PC-9 (cell line): Measurements from ENCODE around the gene SH3PXD2A. TPM values are rescaled to one million over a fixed set of nuclear protein-coding genes. Genes with fewer than 3 reads are reported as not detected.

Experiments
- BruUV-seq: library from RNA; stranded (reverse); fragments of 400-500 nt; replicated peaks from 2 replicates; lab custom pipeline; 2021; lab: Mats Ljungman, UMichigan
- CTCF ChIA-PET: fragments of 300-600 bp; sonication (Branson Sonifier 250); formaldehyde crosslinking; loops from one replicate; lab custom pipeline; 2022; ENCODE audit warnings: antibody characterized with exemption; lab: Charles Lee
- POLR2A ChIA-PET: fragments of 300-600 bp; sonication (Branson Sonifier 250); formaldehyde crosslinking; loops from one replicate; lab custom pipeline; 2022; ENCODE audit warnings: antibody characterized with exemption; ENCODE audit not compliant: unreplicated experiment; lab: Charles Lee
- DNase-seq, 2 experiments: peaks; one replicate each; pipeline versions ENCODE4 v3.0.0 to v3.0.0-alpha.2; 2015 to 2022; ENCODE audit warnings: mixed read lengths in 1 of 2
- H2AFZ ChIP-seq: fragments of 200-600 bp; sonication (generic); 2 replicates; pipeline ENCODE4 v1.8.1; 2017; ENCODE audit warnings: antibody characterized with exemption
- H3F3A ChIP-seq: fragments of 200-600 bp; sonication (generic); 2 replicates; pipeline ENCODE4 v1.8.1; 2017; ENCODE audit warnings: antibody characterized with exemption, mild to moderate bottlenecking, low read depth; ENCODE audit not compliant: insufficient read depth
- H3K27ac ChIP-seq: fragments of 200-600 bp; sonication (generic); 2 replicates; pipeline ENCODE4 v1.6.1; 2016; ENCODE audit warnings: mixed run types
- H3K27me3 ChIP-seq: fragments of 200-600 bp; sonication (generic); 2 replicates; pipeline ENCODE4 v1.6.1; 2016; ENCODE audit warnings: low read depth, mixed run types; ENCODE audit not compliant: insufficient read depth
- H3K36me3 ChIP-seq: fragments of 200-600 bp; sonication (generic); 2 replicates; pipeline ENCODE4 v1.6.1; 2016; ENCODE audit warnings: low read depth, mixed run types
- H3K4me1 ChIP-seq: fragments of 200-600 bp; sonication (generic); replicated peaks from 2 replicates; pipeline ENCODE4 v1.6.1; 2016; ENCODE audit warnings: mixed run types; ENCODE audit not compliant: insufficient read depth
- H3K4me2 ChIP-seq: fragments of 200-600 bp; sonication (generic); 2 replicates; pipeline ENCODE4 v1.6.1; 2017; ENCODE audit warnings: mixed run types
- H3K4me3 ChIP-seq: fragments of 200-600 bp; sonication (generic); 2 replicates; pipeline ENCODE4 v1.6.1; 2016; ENCODE audit warnings: mixed run types
- H3K79me2 ChIP-seq: fragments of 200-600 bp; sonication (generic); 2 replicates; pipeline ENCODE4 v1.6.1; 2017; ENCODE audit warnings: low read depth, mixed run types
- H3K9me2 ChIP-seq: fragments of 200-600 bp; sonication (generic); 2 replicates; pipeline ENCODE4 v1.8.1; 2017; ENCODE audit warnings: mild to moderate bottlenecking; ENCODE audit not compliant: insufficient read depth
- H3K9me3 ChIP-seq: fragments of 200-600 bp; sonication (generic); 2 replicates; pipeline ENCODE4 v1.8.1; 2016; ENCODE audit warnings: low read depth; ENCODE audit not compliant: insufficient read depth
- H4K20me1 ChIP-seq: fragments of 200-600 bp; sonication (generic); 2 replicates; pipeline ENCODE4 v1.8.1; 2017; ENCODE audit not compliant: insufficient read depth
- EZH2 ChIP-seq: fragments of 200-600 bp; sonication (generic); IDR thresholded peaks from 2 replicates; pipeline ENCODE4 v1.8.0; 2017; ENCODE audit warnings: antibody characterized with exemption, low read depth
- intact Hi-C: fragments of 100-400 bp; cut with micrococcal nuclease; formaldehyde crosslinking; loops from one replicate; pipeline ENCODE4 v1.10.0; 2022; ENCODE audit not compliant: unreplicated experiment
- total RNA-seq: library from RNA; stranded (reverse); gene quantifications from 2 replicates; pipeline ENCODE4 v1.2.3, GENCODE V29; 2021
- TF ChIP-seq, protein P1 (sequence below): fragments of 200-600 bp; sonication (generic); conservative IDR thresholded peaks from 2 replicates; pipeline ENCODE4 v1.6.1; 2017; ENCODE audit warnings: mixed run types, antibody characterized with exemption, mild to moderate bottlenecking, moderate library complexity

The SH3PXD2A gene
- total RNA-seq, 1 experiment from 2014 or later = 12.5 TPM

- H3K27ac ChIP-seq = no peak overlapping the region
- no peak overlapping the region for H3K4me2 ChIP-seq
- no TSS peak for BruUV-seq
- no peaks in the 10 kb centered on the region for H3K9me3 ChIP-seq
- ChIA-PET CTCF (no interaction called here), POLR2A (interaction anchor here (0.5 kb wide), 1 partner anchor 10 kb away, joined by 4 read pairs; no protein-coding TSS in a partner anchor)
- no peak for DNase-seq
- H3K79me2 ChIP-seq = no peaks in the 10 kb centered on the region
- no peaks in the 10 kb centered on the region for H3K4me1 ChIP-seq
- H3F3A ChIP-seq = no peaks in the 10 kb centered on the region
- no peaks in the 10 kb centered on the region for H4K20me1 ChIP-seq
- H3K36me3 ChIP-seq = no peaks in the 10 kb centered on the region
- no peaks in the 10 kb centered on the region for H3K27me3 ChIP-seq
- TF ChIP-seq, protein P1, sequence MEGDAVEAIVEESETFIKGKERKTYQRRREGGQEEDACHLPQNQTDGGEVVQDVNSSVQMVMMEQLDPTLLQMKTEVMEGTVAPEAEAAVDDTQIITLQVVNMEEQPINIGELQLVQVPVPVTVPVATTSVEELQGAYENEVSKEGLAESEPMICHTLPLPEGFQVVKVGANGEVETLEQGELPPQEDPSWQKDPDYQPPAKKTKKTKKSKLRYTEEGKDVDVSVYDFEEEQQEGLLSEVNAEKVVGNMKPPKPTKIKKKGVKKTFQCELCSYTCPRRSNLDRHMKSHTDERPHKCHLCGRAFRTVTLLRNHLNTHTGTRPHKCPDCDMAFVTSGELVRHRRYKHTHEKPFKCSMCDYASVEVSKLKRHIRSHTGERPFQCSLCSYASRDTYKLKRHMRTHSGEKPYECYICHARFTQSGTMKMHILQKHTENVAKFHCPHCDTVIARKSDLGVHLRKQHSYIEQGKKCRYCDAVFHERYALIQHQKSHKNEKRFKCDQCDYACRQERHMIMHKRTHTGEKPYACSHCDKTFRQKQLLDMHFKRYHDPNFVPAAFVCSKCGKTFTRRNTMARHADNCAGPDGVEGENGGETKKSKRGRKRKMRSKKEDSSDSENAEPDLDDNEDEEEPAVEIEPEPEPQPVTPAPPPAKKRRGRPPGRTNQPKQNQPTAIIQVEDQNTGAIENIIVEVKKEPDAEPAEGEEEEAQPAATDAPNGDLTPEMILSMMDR = no peak
- TF ChIP-seq EZH2 = no peak
- intact Hi-C loops = no loop called here
- no peak overlapping the region for H2AFZ ChIP-seq
- H3K9me2 ChIP-seq = no peaks in the 10 kb centered on the region
- no peak overlapping the region for H3K4me3 ChIP-seq
These were observed 253.1 kb downstream of the SH3PXD2A start for GRCh38 chr10:103602028-103602851.

DNA sequence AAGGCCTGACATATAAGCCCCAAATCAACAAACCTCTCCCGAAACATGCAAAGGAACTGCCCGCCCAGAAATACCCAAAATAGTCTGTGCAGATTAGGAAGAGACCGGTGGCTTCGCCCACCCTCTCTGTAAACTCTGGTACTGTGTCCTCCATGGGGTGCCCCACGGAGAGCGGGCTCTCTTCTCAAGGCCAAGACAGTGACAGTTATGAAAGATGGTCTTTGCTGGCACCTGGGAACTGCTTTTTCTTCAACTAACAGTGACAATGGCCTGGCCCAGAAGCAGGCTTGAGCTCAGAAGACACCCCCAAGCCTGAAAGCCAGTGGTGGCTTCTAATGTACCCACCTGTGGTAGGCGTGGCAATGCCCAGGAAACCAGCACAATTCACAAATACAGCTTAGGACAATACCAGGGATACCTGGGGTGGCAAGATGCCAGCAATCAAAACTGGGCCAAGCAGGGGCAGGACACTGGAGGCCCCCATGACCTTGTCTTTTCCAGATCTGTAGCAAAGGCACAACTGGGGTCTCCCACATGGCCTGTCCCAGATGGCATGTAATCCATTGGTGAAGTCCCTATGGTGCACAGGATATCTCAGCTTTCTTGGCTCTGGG, 254.3 kb downstream of the SH3PXD2A start:
- Histone ChIP-seq H3K27ac (no peak overlapping the region), H4K20me1 (no peaks in the 10 kb centered on the region), H3F3A (no peaks in the 10 kb centered on the region), H2AFZ (no peak overlapping the region), H3K9me2 (no peaks in the 10 kb centered on the region), H3K79me2 (no peaks in the 10 kb centered on the region), H3K4me3 (no peak overlapping the region), H3K4me2 (no peak overlapping the region), H3K27me3 (no peaks in the 10 kb centered on the region), H3K36me3 (no peaks in the 10 kb centered on the region), H3K9me3 (no peaks in the 10 kb centered on the region), H3K4me1 (no peaks in the 10 kb centered on the region)
- no peak for DNase-seq
- ChIA-PET POLR2A (no interaction called here), CTCF (no interaction called here)
- TF ChIP-seq, protein P1 = no peak
- TF ChIP-seq EZH2 = no peak
- no TSS peak for BruUV-seq
- intact Hi-C loops = no loop called here

DNA sequence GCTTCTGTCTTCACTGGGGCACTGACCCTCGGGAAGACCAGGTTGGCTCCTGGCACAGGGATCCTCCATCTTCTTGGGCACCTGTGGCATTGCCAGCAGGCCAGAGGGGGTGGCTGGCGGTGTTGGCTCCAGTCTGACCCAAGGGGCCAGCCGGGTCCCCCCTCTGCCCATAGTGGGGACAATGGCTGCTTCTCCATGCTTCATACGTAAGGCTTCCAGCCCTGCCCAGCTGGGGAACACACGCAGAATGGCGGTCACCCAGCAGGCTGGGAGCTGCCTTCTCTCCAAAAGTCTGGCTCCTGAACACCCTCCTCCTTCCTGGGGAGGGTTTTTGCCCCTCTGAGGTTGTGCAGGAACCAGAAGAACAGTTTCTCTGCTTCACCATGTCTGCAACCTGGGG, 255.1 kb downstream of the SH3PXD2A start:
- H3K9me3 ChIP-seq = no peaks in the 10 kb centered on the region
- no peaks in the 10 kb centered on the region for H3K9me2 ChIP-seq
- no peak for DNase-seq
- no TSS peak for BruUV-seq
- H3K4me2 ChIP-seq = no peak overlapping the region
- no peaks in the 10 kb centered on the region for H3K27me3 ChIP-seq
- no peaks in the 10 kb centered on the region for H3F3A ChIP-seq
- CTCF ChIA-PET = interaction anchor here (0.6 kb wide), 1 partner anchor 978 kb away, joined by 4 read pairs; no protein-coding TSS in a partner anchor
- no peaks in the 10 kb centered on the region for H4K20me1 ChIP-seq
- H2AFZ ChIP-seq = no peak overlapping the region
- POLR2A ChIA-PET = no interaction called here
- H3K27ac ChIP-seq = no peak overlapping the region
- no peaks in the 10 kb centered on the region for H3K36me3 ChIP-seq
- intact Hi-C loops = no loop called here
- TF ChIP-seq EZH2 = no peak
- TF ChIP-seq, protein P1 = no peak
- H3K4me1 ChIP-seq = no peaks in the 10 kb centered on the region
- no peaks in the 10 kb centered on the region for H3K79me2 ChIP-seq
- H3K4me3 ChIP-seq = no peak overlapping the region
